Stimulated activated CD8-positive, alpha-beta memory T cell treated with anti-CD3 and anti-CD28 coated beads, Interleukin-4, amount 100 ng/mL, for 48 hours (primary cell): ENCODE measurements around the gene OR52E8.

Source experiments
- DNase-seq: peaks from one replicate; pipeline ENCODE4 v3.0.0-alpha.2; 2020

The OR52E8 gene

DNA sequence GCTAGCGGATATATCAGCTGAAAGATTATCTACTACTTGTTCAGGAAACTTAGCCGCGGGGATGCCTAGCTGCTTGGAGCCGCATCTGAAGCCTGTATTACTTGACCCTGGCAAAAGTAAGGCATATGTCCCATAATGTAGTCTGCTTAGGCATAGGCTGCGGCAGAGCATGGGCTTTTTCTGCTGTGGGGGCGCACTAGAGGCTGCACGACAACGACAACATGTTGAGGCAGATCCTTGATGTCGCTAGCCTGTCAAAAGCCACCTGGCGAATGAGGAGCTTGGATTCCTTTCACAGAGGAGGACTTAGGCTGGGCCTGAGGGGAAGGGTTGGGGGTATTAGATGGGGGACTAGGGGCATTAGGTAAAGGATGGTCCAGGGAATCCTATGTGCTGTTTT is 49.9 kb downstream of the OR52E8 start:
- no peak for DNase-seq
